NCI-H2081 (cell line): Measurements from ENCODE around the gene NELL1.
A peak's percentile ranks its signal among the peaks of the same experiment; 100 is the strongest.

Source experiments
- DNase-seq, 2 experiments: peaks; one replicate each; lab custom pipeline; 2025; lab: John Stamatoyannopoulos, UW

NELL1 gene

GRCh38 chr11:21564833-21565682 lies 895.7 kb downstream of the NELL1 start:
- no peak for DNase-seq

- no peak for DNase-seq
Observed at GRCh38 chr11:21566521-21567117, 897.2 kb downstream of the NELL1 start.

GRCh38 chr11:21567645-21568290 lies 898.4 kb downstream of the NELL1 start:
- peak in 1 of 2 experiments; percentile 86 for DNase-seq

- no peak for DNase-seq
Observed at GRCh38 chr11:21572210-21572609, 902.8 kb downstream of the NELL1 start.

GRCh38 chr11:21582791-21583190 lies 913.4 kb downstream of the NELL1 start:
- DNase-seq, result no peak

- DNase-seq, result no peak
Observed at GRCh38 chr11:21588754-21589153, 919.4 kb downstream of the NELL1 start.

GRCh38 chr11:21602699-21603098 lies 933.3 kb downstream of the NELL1 start:
- DNase-seq, result no peak

GRCh38 chr11:21603886-21604285 lies 934.5 kb downstream of the NELL1 start:
- DNase-seq, result peak in 1 of 2 experiments; percentile 24

GRCh38 chr11:21604564-21604963 lies 935.2 kb downstream of the NELL1 start:
- DNase-seq, result peak in 1 of 2 experiments; percentile 25

GRCh38 chr11:21612326-21612725 lies 942.9 kb downstream of the NELL1 start:
- DNase-seq, result no peak

GRCh38 chr11:21614961-21615360 lies 945.6 kb downstream of the NELL1 start:
- no peak for DNase-seq

- no peak for DNase-seq
Observed at GRCh38 chr11:21615955-21616371, 946.6 kb downstream of the NELL1 start.

- no peak for DNase-seq
Observed at GRCh38 chr11:21622566-21622965, 953.2 kb downstream of the NELL1 start.

- no peak for DNase-seq
Observed at GRCh38 chr11:21622995-21623394, 953.6 kb downstream of the NELL1 start.
